Stimulated activated CD8-positive, alpha-beta memory T cell treated with anti-CD3 and anti-CD28 coated beads, Interleukin-4, amount 100 ng/mL, for 1 hour (primary cell): ENCODE results near the gene TFCP2L1.

Experiments
- DNase-seq, 2 donors: peaks; one replicate each; pipeline ENCODE4 v3.0.0-alpha.2; 2020; ENCODE audit warnings: low read depth in 2 of 2, low spot score in 1 of 2

TFCP2L1 gene

GRCh38 chr2:121244616-121245015, 40.4 kb downstream of the TFCP2L1 start:
- DNase-seq, result no peak

- DNase-seq, result no peak
Measured at GRCh38 chr2:121243821-121244460, 41.1 kb downstream of the TFCP2L1 start.

- no peak for DNase-seq
Measured at GRCh38 chr2:121242976-121243375, 42.0 kb downstream of the TFCP2L1 start.

- DNase-seq, result no peak
Measured at GRCh38 chr2:121242175-121242875, 42.7 kb downstream of the TFCP2L1 start.

- DNase-seq, result no peak
Measured at GRCh38 chr2:121241466-121241865, 43.5 kb downstream of the TFCP2L1 start.

- no peak for DNase-seq
Measured at GRCh38 chr2:121240436-121240835, 44.6 kb downstream of the TFCP2L1 start.

- no peak for DNase-seq
Measured at GRCh38 chr2:121239969-121240368, 45.0 kb downstream of the TFCP2L1 start.

GRCh38 chr2:121239471-121239870, 45.5 kb downstream of the TFCP2L1 start:
- no peak for DNase-seq

GRCh38 chr2:121238828-121239227, 46.2 kb downstream of the TFCP2L1 start:
- DNase-seq, result no peak

GRCh38 chr2:121237980-121238665, 46.9 kb downstream of the TFCP2L1 start:
- DNase-seq, result no peak

GRCh38 chr2:121237336-121237979, 47.5 kb downstream of the TFCP2L1 start:
- DNase-seq, result no peak

- DNase-seq, result no peak
Measured at GRCh38 chr2:121236650-121237180, 48.3 kb downstream of the TFCP2L1 start.

GRCh38 chr2:121236101-121236640, 48.8 kb downstream of the TFCP2L1 start:
- no peak for DNase-seq

- no peak for DNase-seq
Measured at GRCh38 chr2:121235542-121235941, 49.5 kb downstream of the TFCP2L1 start.

GRCh38 chr2:121234791-121235190, 50.2 kb downstream of the TFCP2L1 start:
- no peak for DNase-seq

- DNase-seq, result no peak
Measured at GRCh38 chr2:121234144-121234543, 50.9 kb downstream of the TFCP2L1 start.

- no peak for DNase-seq
Measured at GRCh38 chr2:121233486-121234110, 51.4 kb downstream of the TFCP2L1 start.

- no peak for DNase-seq
Measured at GRCh38 chr2:121232626-121233265, 52.3 kb downstream of the TFCP2L1 start.

- DNase-seq, result no peak
Measured at GRCh38 chr2:121231385-121232000, 53.5 kb downstream of the TFCP2L1 start.

GRCh38 chr2:121228521-121228920, 56.5 kb downstream of the TFCP2L1 start:
- DNase-seq, result no peak
